HCT116 (cell line): ENCODE data around the gene TMEM25.
"Not testable (repeated sequence)": the region's sequence is repeated elsewhere in the genome, so short reads cannot be mapped to it uniquely, and the experiment has no call there.

Experiments
- CTCF ChIP-seq, 3 experiments: fragments of 200-600 bp in 1 of 3; sonication (generic) in 1 of 3; IDR thresholded peaks in 2 of 3; conservative IDR thresholded peaks in 1 of 3; 2 replicates each; pipeline ENCODE4 v1.5.1; 2012 to 2017; ENCODE audit warnings: low read depth in 2 of 3, low read length in 2 of 3, antibody characterized with exemption in 1 of 3, borderline replicate concordance in 1 of 3, control low read depth in 1 of 3, mild to moderate bottlenecking in 1 of 3, mixed read lengths in 1 of 3, mixed run types in 1 of 3, moderate library complexity in 1 of 3; ENCODE audit not compliant: insufficient read depth in 1 of 3
- EZH2 ChIP-seq: fragments of 200-600 bp; sonication (generic); IDR thresholded peaks from 2 replicates; pipeline ENCODE4 v1.6.1; 2017; ENCODE audit warnings: antibody characterized with exemption, mixed run types
- POLR2A ChIP-seq: IDR thresholded peaks from 2 replicates; pipeline ENCODE4 v1.7.0; 2011; ENCODE audit warnings: borderline replicate concordance; ENCODE audit not compliant: insufficient read depth, insufficient read length; ENCODE audit errors: extremely low read depth
- YY1 ChIP-seq: IDR thresholded peaks from 2 replicates; pipeline ENCODE4 v1.6.1; 2011; ENCODE audit warnings: low read length, low read depth, moderate library complexity, mild to moderate bottlenecking; ENCODE audit not compliant: insufficient replicate concordance; ENCODE audit errors: extremely low read depth
- TF ChIP-seq, protein P1 (sequence below): IDR thresholded peaks from 2 replicates; pipeline ENCODE4 v1.6.1; 2012

DNA sequence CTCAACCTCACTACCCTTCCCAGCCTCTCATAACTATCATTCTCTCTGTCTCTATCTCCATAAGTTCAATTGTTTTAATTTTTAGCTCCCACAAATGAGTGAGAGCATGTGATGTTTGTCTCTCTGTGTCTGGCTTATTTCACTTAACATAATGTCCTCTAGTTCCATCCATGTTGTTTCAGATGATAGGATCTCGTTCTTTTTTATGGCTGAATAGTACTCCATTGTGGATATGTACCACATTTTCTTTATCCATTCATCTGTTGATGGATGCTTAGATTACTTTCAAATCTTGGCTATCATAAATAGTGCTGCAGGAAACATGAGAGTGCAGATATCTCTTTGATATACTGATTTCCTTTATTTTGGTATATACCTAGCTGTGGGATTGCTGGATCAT lies 49.8 kb upstream of the TMEM25 start:
- not testable (repeated sequence) for TF ChIP-seq YY1; POLR2A; CTCF (IDR thresholded peaks at IDR 0.05 in 2 of 3, conservative IDR thresholded peaks at IDR 0.05 in 1 of 3; ENCODE audit: borderline replicate concordance in 1 of 3, insufficient read depth in 1 of 3, low read depth in 2 of 3, low read length in 2 of 3); EZH2
- TF ChIP-seq, protein P1, sequence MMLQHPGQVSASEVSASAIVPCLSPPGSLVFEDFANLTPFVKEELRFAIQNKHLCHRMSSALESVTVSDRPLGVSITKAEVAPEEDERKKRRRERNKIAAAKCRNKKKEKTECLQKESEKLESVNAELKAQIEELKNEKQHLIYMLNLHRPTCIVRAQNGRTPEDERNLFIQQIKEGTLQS = not testable (repeated sequence)
